Activated CD4-positive, alpha-beta T cell treated with anti-CD3 and anti-CD28 coated beads, Interleukin-2, amount 50 U/mL, for 48 hours (primary cell): ENCODE measurements around the gene POLDIP3.

Source experiments
- DNase-seq, 2 experiments: peaks; one replicate each; pipeline ENCODE4 v3.0.0-alpha.2; 2020

POLDIP3 gene, protein sequence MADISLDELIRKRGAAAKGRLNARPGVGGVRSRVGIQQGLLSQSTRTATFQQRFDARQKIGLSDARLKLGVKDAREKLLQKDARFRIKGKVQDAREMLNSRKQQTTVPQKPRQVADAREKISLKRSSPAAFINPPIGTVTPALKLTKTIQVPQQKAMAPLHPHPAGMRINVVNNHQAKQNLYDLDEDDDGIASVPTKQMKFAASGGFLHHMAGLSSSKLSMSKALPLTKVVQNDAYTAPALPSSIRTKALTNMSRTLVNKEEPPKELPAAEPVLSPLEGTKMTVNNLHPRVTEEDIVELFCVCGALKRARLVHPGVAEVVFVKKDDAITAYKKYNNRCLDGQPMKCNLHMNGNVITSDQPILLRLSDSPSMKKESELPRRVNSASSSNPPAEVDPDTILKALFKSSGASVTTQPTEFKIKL

DNA sequence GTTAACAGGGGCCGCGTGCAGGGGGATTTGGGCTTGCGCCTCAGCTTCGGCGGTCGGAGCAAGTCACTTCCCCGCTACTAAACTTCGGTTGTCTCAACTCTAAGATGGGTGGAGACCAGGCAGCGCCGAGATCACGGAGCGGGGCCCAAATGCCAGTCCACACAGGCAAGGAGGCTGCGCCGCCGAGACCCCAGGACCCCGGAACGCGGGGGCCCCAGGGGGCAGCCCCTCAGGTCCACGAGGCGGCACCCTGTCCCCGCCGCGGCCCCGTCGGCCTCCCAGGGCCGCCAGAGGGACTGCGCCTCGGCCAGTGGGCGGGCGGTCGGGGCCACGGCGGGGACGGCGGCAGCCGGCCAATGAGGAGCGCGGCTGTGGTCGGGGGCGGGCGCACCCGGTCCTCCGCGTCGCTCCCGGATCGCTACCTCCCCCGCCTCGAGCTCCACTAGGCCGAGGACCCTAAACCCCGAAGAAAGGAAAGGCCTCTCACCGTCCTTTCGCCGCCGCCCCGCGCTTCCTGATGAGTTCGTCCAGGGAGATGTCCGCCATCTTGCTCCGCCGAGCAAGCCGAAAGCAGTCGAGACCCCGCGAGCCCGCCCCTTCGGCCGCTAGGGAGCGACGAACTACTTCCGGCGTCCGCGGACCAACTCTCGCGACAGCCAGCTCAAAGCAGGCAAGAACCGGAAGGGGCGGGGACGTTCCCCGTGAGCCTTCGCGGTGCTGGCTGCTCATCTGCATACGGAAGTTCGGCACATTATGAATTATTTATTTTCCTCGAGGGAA lies at the start of gene POLDIP3:
Gene POLDIP3, minus strand, starts transcription at position 572 of the 780 bp plus-strand sequence. Its CDS starts 26 bp downstream, at position 546.
- peak; percentile 98 to 99 for DNase-seq

DNA sequence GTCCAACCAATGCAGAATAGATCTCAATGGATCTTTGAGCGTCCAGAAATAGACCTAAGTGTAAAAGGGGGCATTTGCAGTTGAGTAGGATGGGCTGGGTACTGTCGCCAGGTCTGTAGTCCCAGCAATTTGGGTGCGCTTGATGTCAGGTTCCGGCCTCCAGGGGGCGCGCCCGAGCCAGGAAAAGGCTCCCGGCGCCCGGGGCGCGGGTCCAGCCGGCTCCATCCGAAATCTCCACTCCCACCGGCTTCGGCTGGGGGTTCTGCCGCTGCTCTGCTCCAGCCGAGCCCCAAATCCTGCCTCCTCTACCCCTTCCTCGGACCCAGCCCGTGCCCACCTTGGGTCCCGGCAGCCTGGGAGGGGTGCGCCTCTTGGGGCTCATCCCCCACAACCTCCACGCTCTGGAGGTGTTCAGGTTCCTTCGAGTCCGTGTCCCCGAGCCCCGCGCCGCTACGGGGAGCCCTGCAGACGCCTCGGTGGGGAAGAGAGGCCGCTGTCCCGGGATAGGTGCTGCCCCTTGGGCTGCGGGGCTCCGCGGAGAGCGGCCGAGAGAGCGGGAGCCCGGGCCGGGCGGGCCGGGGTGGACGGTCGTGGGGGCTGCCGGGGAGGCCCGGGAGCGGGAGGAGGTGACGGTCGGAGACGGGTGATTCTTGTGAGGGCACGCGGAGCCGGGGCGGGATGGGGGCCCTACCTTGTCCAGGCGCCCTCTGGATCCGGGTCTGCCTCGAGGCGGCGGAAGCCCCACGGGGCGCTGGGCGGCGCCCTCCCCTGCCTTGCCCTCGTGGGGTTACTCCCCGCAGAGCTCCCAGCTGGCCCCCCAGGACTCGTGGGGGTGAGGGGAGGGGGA lies 47.5 kb upstream of the POLDIP3 start:
- peak; percentile 86 to 89 for DNase-seq

DNA sequence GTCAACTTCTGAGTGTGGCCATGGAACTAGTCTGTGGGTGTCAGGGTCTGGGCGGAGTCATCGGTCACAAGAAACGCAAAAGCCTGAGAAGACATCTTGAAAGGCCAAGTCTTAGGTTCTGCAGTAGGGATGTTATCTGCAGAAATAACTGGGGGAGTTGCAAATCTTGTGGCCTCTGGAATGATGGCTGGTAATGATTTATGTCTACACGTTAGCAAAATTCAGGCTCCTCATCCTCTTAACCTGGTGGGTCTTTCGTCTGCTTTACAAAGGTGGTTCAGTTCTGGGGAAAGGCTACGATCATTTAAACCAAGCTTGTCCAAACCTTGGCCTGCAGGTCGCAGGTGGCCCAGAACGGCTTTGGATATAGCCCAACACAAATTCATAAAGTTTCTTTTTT lies 41.9 kb upstream of the POLDIP3 start:
- no peak for DNase-seq

DNA sequence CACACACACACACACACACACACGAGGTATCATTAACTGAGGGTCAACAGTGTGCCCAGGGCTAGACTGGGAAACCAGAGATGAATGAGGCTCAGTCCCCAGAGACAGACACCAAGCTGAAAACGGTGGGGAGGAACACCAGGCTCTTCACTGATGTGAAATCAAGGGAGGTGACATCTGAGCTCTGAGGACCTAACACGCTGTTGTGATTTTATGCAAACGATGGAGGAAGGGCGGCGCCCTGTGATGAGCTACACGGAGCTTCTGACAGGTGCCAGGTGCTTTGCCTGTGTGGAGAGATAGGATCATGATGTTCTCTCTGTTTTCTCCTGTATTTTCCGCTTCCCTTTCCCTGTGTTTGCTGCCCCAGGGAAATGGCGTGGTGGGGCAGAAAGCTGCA lies 41.0 kb upstream of the POLDIP3 start:
- DNase-seq: no peak

DNA sequence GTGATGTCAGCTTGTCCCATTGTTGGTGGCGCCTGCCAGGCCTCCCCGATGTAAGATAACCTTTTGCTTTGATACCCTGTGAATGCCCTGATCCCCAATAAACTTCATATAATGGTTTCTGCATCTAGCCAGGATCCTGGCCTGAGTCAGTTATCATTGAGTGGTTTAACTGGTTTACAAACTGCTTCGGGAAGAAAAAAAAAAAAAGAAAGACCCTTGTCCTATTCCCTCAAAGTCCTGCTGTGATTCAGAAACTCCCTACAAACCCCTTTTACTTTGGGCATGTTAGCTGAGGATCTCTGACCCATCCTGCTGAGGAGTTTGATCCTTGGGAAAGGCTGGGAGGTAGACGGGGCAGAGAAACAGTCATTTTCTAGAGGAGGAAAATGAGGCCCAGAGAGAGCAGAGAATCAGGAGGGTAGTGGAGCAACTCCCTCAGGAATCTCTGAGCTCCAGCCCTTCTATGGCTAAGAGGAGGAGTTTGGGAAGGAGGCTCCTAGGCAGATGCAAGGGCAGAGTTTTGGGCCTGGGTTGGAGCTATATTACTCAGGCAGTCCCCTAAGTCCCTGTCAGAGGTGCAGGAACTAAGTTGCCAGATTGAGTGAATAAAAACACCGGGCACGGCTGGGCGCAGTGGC lies 39.9 kb upstream of the POLDIP3 start:
- no peak for DNase-seq

DNA sequence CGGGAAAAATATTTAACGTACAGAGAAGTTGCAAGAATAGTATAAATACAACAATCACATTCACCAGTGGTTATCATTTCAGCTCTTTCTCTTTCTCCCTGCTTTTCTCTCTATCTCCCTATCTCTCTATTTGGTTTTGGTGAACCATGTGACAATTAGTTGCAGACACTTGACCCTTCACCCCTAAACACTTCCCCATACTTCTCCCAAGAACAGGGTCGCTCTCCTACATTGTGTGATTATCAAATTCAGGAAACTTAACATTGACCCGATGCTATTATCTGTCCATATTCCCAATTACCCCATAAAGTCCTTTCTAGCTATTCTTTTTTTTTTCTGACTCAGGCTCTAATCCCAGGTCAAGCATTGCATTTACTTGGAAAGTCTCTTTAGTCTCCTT lies 39.3 kb upstream of the POLDIP3 start:
- DNase-seq: no peak

DNA sequence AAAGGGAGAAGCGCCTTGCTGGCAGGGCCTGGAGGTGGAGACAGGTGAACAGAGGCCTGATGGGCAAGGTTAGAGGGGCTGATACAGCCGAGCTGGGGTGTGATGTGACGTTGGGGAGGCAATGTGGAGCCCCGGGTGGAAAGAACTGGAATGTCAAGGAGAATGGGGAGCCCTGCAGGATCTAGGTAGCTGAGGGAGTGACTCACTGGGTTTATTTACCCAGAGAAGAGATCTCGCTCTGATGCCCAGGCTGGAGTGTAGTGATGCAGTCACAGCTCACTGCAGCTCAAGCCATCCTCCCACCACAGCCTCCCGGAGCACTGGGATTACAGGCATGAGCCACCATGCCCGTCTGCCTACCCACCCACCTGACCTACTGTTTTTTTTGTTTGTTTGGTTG lies 36.5 kb upstream of the POLDIP3 start:
- no peak for DNase-seq

DNA sequence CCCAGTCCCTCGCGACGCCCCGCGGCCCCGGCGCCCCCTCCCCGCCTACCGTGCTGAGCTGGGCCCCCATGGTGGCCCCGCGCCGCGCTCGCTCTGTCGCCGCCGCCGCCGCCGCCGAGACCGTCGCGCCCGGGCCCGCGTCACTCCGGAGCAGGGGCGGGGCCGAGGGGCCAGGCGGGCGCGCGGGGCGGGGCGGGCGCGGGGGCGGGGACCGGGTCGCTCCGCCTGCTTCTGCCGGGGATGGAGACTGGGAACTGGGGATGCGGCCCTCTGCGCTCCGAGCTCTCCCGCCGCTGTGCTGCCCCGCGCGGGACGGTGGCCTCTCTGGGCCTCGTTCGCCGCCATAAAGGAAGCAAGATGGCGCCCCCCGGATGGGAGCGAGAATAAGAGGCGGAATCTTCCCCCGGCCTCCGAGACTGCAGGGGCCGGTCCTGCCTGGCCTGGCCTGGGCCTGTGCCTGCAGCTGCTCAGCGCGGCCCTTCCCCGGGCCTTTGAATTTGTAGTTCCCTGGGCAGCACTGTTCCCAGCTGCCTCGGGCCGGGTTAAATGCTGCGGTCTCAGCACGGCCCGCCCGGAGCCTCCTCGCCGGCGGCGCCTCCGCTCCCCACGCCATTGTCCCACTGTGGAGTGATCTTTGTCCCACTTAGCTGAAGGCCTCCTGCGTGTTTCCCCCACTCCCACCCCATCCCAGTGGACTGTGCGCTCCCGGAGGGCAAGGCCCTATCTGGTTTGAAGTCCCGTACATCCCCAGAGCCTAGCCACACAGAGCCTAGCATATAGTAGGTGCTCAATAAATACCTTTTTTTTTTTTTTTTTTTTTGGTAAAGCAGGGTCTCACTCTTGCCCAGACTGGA lies 34.8 kb upstream of the POLDIP3 start, which contains the start of gene CYB5R3:
Gene CYB5R3, minus strand, starts transcription at position 147 of the 854 bp plus-strand sequence. Its CDS starts 77 bp downstream, at position 70.
- peak; percentile 84 to 86 for DNase-seq

DNA sequence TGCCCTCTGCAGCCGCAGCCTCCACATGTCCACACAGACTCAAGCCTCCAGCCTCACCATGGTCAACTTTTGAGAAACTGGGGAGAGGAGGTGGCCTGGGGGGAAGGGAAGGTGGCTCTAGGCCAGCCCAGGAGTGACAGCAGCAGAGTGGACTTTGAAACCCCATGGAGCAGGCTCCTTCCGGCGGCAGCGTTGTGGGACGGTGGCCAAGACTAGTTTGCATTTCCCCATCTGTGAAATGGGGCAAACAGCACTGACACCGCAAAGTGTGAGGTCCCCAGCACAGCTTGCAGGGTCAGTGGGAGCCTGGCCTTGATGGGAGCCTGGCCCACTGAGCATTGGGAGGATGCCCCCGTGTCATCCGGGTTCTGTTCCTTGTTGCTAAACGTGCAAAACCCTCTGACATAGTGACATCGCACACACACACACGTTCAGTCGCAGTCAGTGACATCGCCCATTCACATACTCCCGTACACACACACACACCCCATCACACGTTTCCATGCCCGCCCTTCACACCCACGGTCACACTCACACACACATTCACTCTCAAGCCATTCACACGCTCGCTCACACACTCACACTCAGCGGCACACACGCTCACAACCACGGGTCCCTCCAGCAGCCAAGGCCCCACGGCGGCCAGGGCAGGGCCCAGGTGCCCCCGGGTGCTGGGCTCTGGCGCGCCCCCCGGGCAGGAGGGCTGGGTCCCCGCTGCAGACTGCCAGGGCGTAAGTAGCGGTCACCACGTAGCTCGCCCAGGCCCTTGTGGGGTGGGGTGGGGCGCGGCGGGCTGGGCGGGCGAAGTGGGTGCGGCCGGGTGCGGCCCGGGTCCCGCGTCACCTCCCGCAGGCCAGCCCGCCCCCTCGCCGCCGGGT lies 33.9 kb upstream of the POLDIP3 start:
- DNase-seq: peak; percentile 39 to 42

DNA sequence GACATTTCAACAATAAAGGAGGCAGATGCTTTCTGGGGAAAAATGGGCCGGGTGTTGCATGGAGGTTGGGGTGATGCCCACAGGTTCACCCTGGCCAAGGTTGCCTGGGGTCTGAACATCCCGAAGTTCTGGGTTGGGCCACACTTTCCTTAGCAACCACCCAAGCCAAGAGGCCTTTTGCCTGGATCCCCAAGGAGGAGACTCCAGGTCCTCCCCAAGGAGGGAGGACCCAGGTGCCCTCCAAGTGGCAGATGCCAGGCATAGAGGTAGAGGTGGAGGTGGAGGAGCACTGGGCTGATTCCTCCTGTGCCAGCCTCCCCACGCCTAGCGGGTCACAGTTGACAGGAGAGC lies 33.3 kb upstream of the POLDIP3 start:
- no peak for DNase-seq

DNA sequence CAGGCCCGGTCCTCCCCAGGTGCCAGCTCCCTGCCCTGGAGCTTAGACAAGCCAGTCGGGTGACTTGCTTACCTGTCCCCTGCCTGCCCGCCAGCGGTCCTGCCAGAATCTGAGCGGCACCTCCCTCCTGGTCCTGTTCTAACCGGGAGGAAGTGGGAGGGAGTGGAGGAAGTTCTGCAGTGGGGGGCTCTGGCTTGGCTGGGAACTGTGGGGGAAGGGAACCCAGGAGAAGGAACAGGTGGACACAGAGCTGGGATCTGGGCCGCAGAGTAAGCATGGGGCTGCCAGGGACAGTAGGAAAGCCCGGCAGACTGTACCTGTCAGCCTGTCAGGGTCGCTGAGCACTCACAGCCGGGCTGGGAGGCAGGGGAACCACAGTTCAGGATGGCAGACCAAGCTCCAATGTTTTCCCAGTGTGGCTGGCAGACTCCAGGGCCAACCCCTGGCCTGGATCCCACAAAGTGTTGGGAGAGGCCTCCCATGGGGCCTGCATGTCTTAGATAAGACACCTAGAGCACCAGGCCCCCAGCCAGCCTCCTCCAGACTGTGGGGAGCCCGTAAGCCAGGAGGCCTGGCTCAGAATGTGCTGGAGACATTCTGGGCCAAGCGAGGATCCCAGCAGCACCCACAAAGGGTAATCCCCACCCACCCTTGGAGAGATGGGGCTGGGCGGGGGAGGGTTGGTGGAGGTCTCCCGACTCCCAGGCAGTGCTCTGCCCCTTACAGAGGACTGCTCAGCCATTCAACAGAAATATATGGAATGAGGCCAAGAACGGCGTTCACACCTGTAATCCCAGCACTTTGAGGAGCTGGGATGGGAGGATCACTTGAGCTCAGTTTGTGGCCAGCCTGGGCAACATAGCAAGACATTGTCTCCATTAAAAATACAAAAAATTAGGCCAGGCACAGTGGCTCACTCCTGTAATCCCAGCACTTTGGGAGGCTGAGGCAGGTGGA lies 32.2 kb upstream of the POLDIP3 start:
- no peak for DNase-seq

DNA sequence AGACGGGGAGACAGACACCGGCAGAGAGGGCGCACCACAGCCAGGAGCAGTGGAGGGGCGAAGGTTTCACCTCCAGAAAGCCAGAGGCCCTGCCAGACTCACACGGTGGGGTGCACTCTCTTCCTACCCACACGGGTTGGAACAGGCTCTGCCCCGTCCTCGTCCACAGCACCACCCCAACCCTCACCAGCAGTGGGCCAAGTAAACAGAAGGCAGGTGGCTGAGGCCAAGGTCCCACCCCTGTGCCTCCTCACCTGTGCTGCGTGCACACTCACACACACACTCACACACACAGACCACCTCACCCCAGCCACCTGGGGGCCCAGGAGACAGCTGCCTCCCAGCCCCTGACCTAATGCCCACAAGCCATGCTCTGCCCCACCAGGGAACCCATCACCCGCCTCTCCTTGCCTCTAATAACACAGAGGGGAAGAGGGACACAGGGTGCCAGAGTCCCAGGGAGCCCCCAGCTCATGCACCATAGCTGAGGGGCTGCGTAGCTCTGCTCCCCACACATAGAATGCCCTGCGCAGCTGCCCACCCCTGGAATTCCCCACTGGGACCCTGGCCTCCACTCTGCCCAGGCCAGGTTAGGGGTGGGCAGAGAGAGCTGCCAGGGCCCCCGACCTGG lies 31.4 kb upstream of the POLDIP3 start:
- no peak for DNase-seq

DNA sequence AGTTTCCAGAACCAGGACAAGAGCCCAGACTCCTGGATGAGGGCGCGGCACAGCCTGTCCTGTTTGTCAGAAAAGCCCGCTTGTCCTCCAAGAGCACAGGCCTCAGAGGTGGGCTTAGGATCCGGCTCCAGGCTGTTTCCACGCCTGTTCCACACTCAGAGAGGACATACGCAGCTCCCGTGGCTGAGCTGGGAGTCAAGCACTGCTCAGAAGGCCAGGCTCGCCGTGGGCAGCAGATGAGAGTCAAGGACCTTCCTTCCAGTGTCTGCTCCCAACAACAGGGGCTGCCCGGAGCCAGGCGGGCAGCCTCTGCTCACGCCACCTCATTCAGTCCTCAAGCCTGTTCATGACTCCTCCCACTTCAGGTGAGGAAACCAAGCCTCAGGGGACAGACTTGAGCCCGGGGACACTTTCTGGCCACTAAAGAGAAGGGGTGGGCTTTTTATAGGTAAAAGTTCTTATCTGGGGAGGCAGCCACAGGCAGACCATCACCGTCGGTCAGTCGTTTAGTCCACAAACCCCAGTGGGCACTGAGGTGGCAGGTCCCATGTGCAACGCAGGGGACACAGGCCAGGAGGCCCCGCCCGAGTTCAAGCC lies 30.8 kb upstream of the POLDIP3 start:
- no peak for DNase-seq

DNA sequence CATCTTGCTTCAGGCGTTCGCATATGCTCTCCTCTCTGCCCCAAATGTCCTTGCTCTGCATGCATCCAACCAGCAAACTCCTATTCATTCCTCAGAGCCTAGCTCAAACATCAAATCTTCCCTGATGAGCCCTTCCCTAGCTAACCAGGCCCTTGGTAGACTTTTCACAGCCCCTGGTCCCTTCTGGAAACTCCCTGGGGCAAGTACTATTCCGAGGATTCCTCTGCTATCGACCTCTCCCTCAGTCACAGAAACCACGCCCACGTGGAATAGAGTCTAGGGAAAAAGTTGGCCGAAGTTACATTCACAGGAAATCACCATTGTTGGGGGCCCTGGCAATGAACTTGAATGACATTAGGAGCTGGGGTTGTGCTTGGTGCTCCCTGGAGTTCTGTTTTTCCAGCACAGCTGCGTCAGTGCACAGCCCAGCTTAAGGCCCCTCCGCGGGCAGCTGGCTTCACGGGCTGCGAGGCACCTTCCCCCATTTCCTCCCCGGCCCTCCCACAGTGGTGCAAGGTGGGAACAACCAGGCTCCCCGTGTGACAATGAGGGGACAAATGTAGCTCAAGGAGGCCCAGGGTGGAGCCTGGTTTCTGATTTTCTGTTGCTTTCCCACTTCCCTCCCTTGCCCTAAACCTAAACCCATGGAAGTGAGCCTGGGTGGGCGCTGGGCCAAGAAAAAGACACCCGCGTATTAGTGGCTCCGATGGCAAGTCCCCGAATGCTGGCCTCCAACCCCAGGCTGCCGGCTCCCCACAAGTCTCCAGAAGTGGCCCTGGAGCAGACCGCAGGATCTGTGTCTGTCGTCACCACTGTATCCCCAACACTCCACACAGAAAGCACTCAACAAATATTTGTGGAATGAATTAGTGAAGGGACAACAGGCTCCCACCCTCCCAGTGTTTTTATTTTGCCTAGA lies 30.0 kb upstream of the POLDIP3 start:
- DNase-seq: no peak

DNA sequence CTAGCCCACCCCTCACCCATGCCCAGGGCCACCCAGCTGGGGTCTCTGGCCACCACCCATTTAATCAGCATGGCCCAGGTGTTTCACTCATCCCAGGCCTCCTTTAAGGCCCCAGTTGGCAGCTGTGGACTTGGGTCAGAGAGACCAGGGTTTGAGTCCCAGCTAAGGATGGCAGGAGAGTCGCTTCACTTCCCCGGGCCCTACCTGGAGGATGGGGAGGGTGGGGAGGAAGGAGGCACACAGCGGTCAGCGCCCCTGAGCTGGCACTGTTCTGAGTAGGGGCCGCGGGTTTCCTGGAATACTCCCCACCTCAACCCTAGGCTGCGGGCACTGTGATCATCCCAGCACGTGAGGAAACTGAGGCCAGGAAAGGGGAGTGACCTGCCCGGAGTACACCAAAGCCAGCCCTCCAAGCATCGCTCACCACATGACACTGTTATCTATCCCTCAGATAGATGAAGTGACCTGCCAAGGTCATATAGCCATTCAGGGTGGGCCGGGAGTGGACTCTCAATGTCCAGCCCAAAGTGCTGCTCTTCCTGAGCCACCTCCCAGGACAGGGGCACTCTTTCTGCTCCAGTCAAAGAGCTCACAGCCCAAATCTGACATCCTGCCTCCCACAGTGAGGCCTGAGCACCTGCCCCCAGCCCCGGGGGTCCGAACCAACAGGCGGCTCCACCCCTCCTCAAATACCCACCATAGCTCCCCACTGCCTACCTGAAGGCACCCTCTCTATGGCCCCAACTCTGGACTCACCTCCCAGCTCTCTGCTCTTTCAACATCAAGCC lies 29.1 kb upstream of the POLDIP3 start:
- DNase-seq: no peak
